ENCODE measurements around the gene TGFBR3. TPM values are rescaled to one million over a fixed set of nuclear protein-coding genes. Genes with fewer than 3 reads are reported as not detected.

The TGFBR3 gene
- total and polyA plus RNA-seq, 2 of the 4 experiments (the other 2 are of a cell fraction): 3.0 to 11.3 TPM

DNA sequence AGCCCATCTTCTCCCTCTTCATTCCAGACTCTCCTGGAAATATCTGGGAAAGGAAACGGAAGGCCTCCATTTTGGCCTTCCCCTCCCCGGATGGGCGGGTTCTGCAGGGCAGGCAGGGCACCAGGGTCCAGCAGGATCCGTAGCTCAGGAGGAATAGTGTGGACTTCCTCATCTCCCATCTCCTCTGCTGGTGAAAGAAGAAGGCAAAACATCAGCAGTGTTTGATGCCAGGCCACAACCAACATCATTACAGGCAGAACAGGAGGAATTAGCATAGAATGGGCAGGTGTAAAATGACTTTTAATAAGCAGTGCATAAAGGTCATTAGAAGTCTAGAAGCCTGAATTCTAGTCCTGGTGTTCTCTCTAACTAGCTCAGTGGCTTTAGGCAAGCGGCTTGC lies 165.9 kb downstream of the TGFBR3 start:
- TF ChIP-seq CEBPB (IDR thresholded peaks at IDR 0.05; ENCODE audit: low read depth, low read length) (no peak), MAZ (IDR thresholded peaks at IDR 0.05; ENCODE audit: borderline replicate concordance, low read depth, low read length) (no peak), RCOR1 (IDR thresholded peaks at IDR 0.05; ENCODE audit: insufficient replicate concordance, low read length) (no peak), NFE2L2 (IDR thresholded peaks at IDR 0.05; ENCODE audit: low read depth, low read length) (no peak)
- TF ChIP-seq, protein P1, sequence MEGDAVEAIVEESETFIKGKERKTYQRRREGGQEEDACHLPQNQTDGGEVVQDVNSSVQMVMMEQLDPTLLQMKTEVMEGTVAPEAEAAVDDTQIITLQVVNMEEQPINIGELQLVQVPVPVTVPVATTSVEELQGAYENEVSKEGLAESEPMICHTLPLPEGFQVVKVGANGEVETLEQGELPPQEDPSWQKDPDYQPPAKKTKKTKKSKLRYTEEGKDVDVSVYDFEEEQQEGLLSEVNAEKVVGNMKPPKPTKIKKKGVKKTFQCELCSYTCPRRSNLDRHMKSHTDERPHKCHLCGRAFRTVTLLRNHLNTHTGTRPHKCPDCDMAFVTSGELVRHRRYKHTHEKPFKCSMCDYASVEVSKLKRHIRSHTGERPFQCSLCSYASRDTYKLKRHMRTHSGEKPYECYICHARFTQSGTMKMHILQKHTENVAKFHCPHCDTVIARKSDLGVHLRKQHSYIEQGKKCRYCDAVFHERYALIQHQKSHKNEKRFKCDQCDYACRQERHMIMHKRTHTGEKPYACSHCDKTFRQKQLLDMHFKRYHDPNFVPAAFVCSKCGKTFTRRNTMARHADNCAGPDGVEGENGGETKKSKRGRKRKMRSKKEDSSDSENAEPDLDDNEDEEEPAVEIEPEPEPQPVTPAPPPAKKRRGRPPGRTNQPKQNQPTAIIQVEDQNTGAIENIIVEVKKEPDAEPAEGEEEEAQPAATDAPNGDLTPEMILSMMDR (conservative IDR thresholded peaks at IDR 0.05; ENCODE audit: low read depth, low read length): no peak
- TF ChIP-seq, protein P2, sequence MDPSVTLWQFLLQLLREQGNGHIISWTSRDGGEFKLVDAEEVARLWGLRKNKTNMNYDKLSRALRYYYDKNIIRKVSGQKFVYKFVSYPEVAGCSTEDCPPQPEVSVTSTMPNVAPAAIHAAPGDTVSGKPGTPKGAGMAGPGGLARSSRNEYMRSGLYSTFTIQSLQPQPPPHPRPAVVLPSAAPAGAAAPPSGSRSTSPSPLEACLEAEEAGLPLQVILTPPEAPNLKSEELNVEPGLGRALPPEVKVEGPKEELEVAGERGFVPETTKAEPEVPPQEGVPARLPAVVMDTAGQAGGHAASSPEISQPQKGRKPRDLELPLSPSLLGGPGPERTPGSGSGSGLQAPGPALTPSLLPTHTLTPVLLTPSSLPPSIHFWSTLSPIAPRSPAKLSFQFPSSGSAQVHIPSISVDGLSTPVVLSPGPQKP (IDR thresholded peaks at IDR 0.05; ENCODE audit: borderline replicate concordance, low read depth, low read length): no peak
- H3K18ac ChIP-seq (ENCODE audit: low read depth, low read length): no peak overlapping the region
- H4K8ac ChIP-seq (ENCODE audit: low read depth in 2 of 2, low read length in 2 of 2): no peak overlapping the region
- no CpG with 5 or more reads among the region's 5 CpGs for WGBS, 2 experiments (ENCODE audit: extremely low coverage in 2 of 2, insufficient read length in 1 of 2)
- H3K4me3 ChIP-seq (ENCODE audit: insufficient read depth, low read depth, low read length): no peak overlapping the region
- H3K4ac ChIP-seq (ENCODE audit: low read depth, low read length): no peak overlapping the region
- H2BK20ac ChIP-seq (ENCODE audit: low read depth, low read length): no peak overlapping the region
- H4K5ac ChIP-seq (ENCODE audit: low read depth, low read length): no peak overlapping the region
- intact Hi-C loops (cut with micrococcal nuclease) (no loop called here), dilution Hi-C loops (cut with HindIII; ENCODE audit: low sequenced_read_pairs, unreplicated experiment) (no loop called here), in situ Hi-C loops (cut with MboI; ENCODE audit: low sequenced_read_pairs) (no loop called here)
- H3K23ac ChIP-seq (ENCODE audit: low read depth, low read length): no peak overlapping the region
- no peak overlapping the region for H3K27ac ChIP-seq (ENCODE audit: insufficient read depth, low read length)
- no peak overlapping the region for H3K4me2 ChIP-seq (ENCODE audit: low read depth, low read length)
- peaks cover 31% of the 10 kb centered on the region for H3K36me3 ChIP-seq (ENCODE audit: control insufficient read depth, insufficient read depth, low read length)
- ChIA-PET POLR2A (ENCODE audit: unreplicated experiment) (no interaction called here), CTCF (interaction anchor here (1.2 kb wide), 1 partner anchor 110 kb away, joined by 4 read pairs; no protein-coding TSS in a partner anchor)
- H3K27me3 ChIP-seq (ENCODE audit: control insufficient read depth, insufficient read depth, low read length): no peaks in the 10 kb centered on the region
- no peak overlapping the region for H2AK9ac ChIP-seq (replicated peaks; ENCODE audit: low read depth, low read length, poor library complexity)
- H2AFZ ChIP-seq (replicated peaks; ENCODE audit: low read length, poor library complexity): no peak overlapping the region
- no peak overlapping the region for H2BK15ac ChIP-seq (ENCODE audit: low read depth, low read length)
- H3K9me3 ChIP-seq (ENCODE audit: control insufficient read depth, insufficient read depth, low read length): no peaks in the 10 kb centered on the region
- no peak overlapping the region for H3K9ac ChIP-seq (ENCODE audit: low read depth, low read length)
- ATAC-seq (ENCODE audit: low read depth): no peak
- H3K14ac ChIP-seq (replicated peaks; ENCODE audit: low read depth, low read length): no peak overlapping the region
- H3K79me1 ChIP-seq (ENCODE audit: low read depth in 1 of 2, low read length in 2 of 2): no peaks in the 10 kb centered on the region
- no peaks in the 10 kb centered on the region for H3K9me1 ChIP-seq (ENCODE audit: insufficient read depth, low read length)
- no peaks in the 10 kb centered on the region for H4K20me1 ChIP-seq (ENCODE audit: insufficient read depth, low read length)
- no peak overlapping the region for H2BK120ac ChIP-seq (ENCODE audit: low read depth, low read length)
- no TSS peak for BruUV-seq (replicated peaks)
- no peak overlapping the region for H2BK5ac ChIP-seq (ENCODE audit: low read depth, low read length, poor library complexity, severe bottlenecking)
- H4K91ac ChIP-seq (ENCODE audit: insufficient read depth, low read depth, low read length): no peak overlapping the region
- H2AK5ac ChIP-seq (ENCODE audit: low read depth, low read length): no peak overlapping the region
- no peak overlapping the region for H3K56ac ChIP-seq (ENCODE audit: extremely low read depth, insufficient read depth, low read length)
- no peak for DNase-seq
- H3K4me1 ChIP-seq (ENCODE audit: control insufficient read depth, insufficient read depth, low read length): no peaks in the 10 kb centered on the region; the same call in 1 of the 2 replicates
